ENCODE results near the gene ABCC2. TPM values are rescaled to one million over a fixed set of nuclear protein-coding genes. Genes with fewer than 3 reads are reported as not detected.

Gene ABCC2
- total and polyA plus RNA-seq, 2 donors (not counting 1 experiment from before 2014, with no cell fraction given): 0.17 to 0.66 TPM

DNA sequence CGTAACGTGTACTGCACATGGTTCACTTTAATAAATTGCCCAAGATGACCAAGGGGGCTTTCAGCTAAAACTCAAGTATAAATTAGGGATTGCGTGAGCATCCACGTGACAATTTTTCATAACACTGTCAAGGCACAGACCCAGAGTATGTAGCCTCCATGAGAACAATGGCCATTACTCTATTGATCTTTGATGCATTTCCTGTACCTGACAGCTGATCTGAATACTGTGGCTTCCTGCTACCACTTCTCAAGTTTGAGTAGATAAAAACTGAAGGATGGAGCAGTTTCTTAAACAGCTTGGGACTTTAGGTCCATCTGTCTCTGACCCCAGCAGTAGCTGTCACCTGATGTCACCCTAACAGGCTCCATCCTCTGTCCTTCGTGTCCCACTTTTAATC, 98.9 kb downstream of the ABCC2 start:
- Histone ChIP-seq H3K9me3 (ENCODE audit: control insufficient read depth, insufficient read depth, low read depth, low read length) (no peaks in the 10 kb centered on the region), H3K79me2 (ENCODE audit: control insufficient read depth, insufficient read depth, low read length) (no peaks in the 10 kb centered on the region), H3K9ac (ENCODE audit: insufficient read depth, low read length) (no peak overlapping the region), H3K4me2 (ENCODE audit: extremely low read depth, insufficient read depth, low read length) (no peak overlapping the region), H3K4me3 (replicated peaks in 1 of 4; ENCODE audit: control extremely low read depth in 1 of 4, insufficient read depth in 1 of 4, low read depth in 3 of 4, low read length in 4 of 4) (no peak overlapping the region), H3K4me1 (ENCODE audit: control insufficient read depth, extremely low read depth, insufficient read depth, low read length) (no peaks in the 10 kb centered on the region), H2AFZ (ENCODE audit: low read length) (no peak overlapping the region), H3K27me3 (ENCODE audit: control insufficient read depth, insufficient read depth, low read length) (no peaks in the 10 kb centered on the region), H4K20me1 (ENCODE audit: control insufficient read depth, extremely low read depth, insufficient read depth, low read length) (no peaks in the 10 kb centered on the region), H3K36me3 (ENCODE audit: control insufficient read depth, insufficient read depth, low read length) (peaks cover 26% of the 10 kb centered on the region), H3K27ac (ENCODE audit: insufficient read depth, low read length) (no peak overlapping the region)
- no peak for DNase-seq (ENCODE audit: low read depth in 2 of 2)
- no peak for TF ChIP-seq EZH2 (IDR thresholded peaks at IDR 0.05; ENCODE audit: low read length, missing control alignments)
- TF ChIP-seq CTCF (conservative IDR thresholded peaks at IDR 0.05 in 1 of 2, IDR thresholded peaks at IDR 0.05 in 1 of 2; ENCODE audit: low read depth in 1 of 2, low read length in 2 of 2): no peak

DNA sequence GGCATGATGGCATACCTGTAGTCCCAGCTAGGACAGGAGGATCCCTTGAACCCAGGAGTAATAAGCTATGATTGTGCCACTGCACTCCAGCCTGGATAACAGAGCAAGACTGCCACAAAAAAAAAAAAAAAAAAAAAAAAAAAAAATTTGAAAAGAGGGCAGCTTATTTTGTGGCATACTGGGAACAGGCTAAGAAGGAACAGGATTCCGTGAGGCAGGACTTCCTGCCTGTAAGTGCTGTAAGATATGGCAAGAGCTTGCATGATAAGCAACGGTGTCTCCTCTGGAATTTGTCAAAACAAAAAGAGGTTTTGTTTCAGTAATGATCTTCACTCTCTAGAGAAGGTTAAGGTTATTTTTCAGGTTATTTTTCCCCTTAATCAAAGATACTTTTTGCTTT, 101.1 kb downstream of the ABCC2 start:
- no peak for TF ChIP-seq CTCF (conservative IDR thresholded peaks at IDR 0.05 in 1 of 2, IDR thresholded peaks at IDR 0.05 in 1 of 2; ENCODE audit: low read depth in 1 of 2, low read length in 2 of 2)
- TF ChIP-seq EZH2 (IDR thresholded peaks at IDR 0.05; ENCODE audit: low read length, missing control alignments): no peak
- Histone ChIP-seq H3K4me3 (replicated peaks in 1 of 4; ENCODE audit: control extremely low read depth in 1 of 4, insufficient read depth in 1 of 4, low read depth in 3 of 4, low read length in 4 of 4) (no peak overlapping the region), H4K20me1 (ENCODE audit: control insufficient read depth, extremely low read depth, insufficient read depth, low read length) (no peaks in the 10 kb centered on the region), H3K9ac (ENCODE audit: insufficient read depth, low read length) (no peak overlapping the region), H3K9me3 (ENCODE audit: control insufficient read depth, insufficient read depth, low read depth, low read length) (no peaks in the 10 kb centered on the region), H3K4me1 (ENCODE audit: control insufficient read depth, extremely low read depth, insufficient read depth, low read length) (no peaks in the 10 kb centered on the region), H2AFZ (ENCODE audit: low read length) (no peak overlapping the region), H3K27me3 (ENCODE audit: control insufficient read depth, insufficient read depth, low read length) (no peaks in the 10 kb centered on the region), H3K36me3 (ENCODE audit: control insufficient read depth, insufficient read depth, low read length) (peaks cover 13% of the 10 kb centered on the region), H3K27ac (ENCODE audit: insufficient read depth, low read length) (no peak overlapping the region), H3K4me2 (ENCODE audit: extremely low read depth, insufficient read depth, low read length) (no peak overlapping the region), H3K79me2 (ENCODE audit: control insufficient read depth, insufficient read depth, low read length) (no peaks in the 10 kb centered on the region)
- no peak for DNase-seq (ENCODE audit: low read depth in 2 of 2)

GRCh38 chr10:99888622-99889021, 106.2 kb downstream of the ABCC2 start:
- TF ChIP-seq EZH2 (IDR thresholded peaks at IDR 0.05; ENCODE audit: low read length, missing control alignments) (no peak), CTCF (conservative IDR thresholded peaks at IDR 0.05 in 1 of 2, IDR thresholded peaks at IDR 0.05 in 1 of 2; ENCODE audit: low read depth in 1 of 2, low read length in 2 of 2) (no peak)
- Histone ChIP-seq H3K4me1 (ENCODE audit: control insufficient read depth, extremely low read depth, insufficient read depth, low read length) (peaks cover 3% of the 10 kb centered on the region), H3K27ac (ENCODE audit: insufficient read depth, low read length) (peak overlapping the region; percentile 2), H4K20me1 (ENCODE audit: control insufficient read depth, extremely low read depth, insufficient read depth, low read length) (no peaks in the 10 kb centered on the region), H3K27me3 (ENCODE audit: control insufficient read depth, insufficient read depth, low read length) (no peaks in the 10 kb centered on the region), H3K9ac (ENCODE audit: insufficient read depth, low read length) (no peak overlapping the region), H3K9me3 (ENCODE audit: control insufficient read depth, insufficient read depth, low read depth, low read length) (no peaks in the 10 kb centered on the region), H3K4me2 (ENCODE audit: extremely low read depth, insufficient read depth, low read length) (no peak overlapping the region), H3K79me2 (ENCODE audit: control insufficient read depth, insufficient read depth, low read length) (no peaks in the 10 kb centered on the region), H2AFZ (ENCODE audit: low read length) (no peak overlapping the region), H3K36me3 (ENCODE audit: control insufficient read depth, insufficient read depth, low read length) (peaks cover 7% of the 10 kb centered on the region), H3K4me3 (replicated peaks in 1 of 4; ENCODE audit: control extremely low read depth in 1 of 4, insufficient read depth in 1 of 4, low read depth in 3 of 4, low read length in 4 of 4) (no peak overlapping the region)
- peak; percentile 66 to 71 for DNase-seq (ENCODE audit: low read depth in 2 of 2)
